HCT116 (cell line): ENCODE measurements around the gene DNPEP. TPM values are rescaled to one million over a fixed set of nuclear protein-coding genes. Genes with fewer than 3 reads are reported as not detected.

Source experiments
- ATAC-seq: fragments of 200-7000 bp; cut with Tn5 transposase; 2 replicates; pipeline ENCODE4 v1.9.1; 2020; ENCODE audit warnings: mild to moderate bottlenecking, moderate library complexity
- BruUV-seq: library from RNA; stranded (reverse); fragments of 400-500 nt; replicated peaks from 2 replicates; lab custom pipeline; 2021; lab: Mats Ljungman, UMichigan
- CTCF ChIA-PET: fragments of 300-600 bp; sonication (Branson Sonifier 250); formaldehyde crosslinking; loops from one replicate; lab custom pipeline; 2021; ENCODE audit warnings: antibody characterized with exemption; lab: Charles Lee
- POLR2A ChIA-PET: fragments of 300-600, 350-600 bp; sonication (Branson Sonifier 250); formaldehyde crosslinking; loops from one replicate; lab custom pipeline; 2021; ENCODE audit warnings: antibody characterized with exemption; lab: Charles Lee
- RAD21 ChIA-PET, 2 experiments: fragments of 300-600 bp; sonication (Branson Sonifier 250); formaldehyde crosslinking; loops; one replicate each; lab custom pipeline; 2023; ENCODE audit warnings: low total read pairs in 2 of 2; ENCODE audit not compliant: uncharacterized antibody in 2 of 2, unreplicated experiment in 2 of 2, low non-redundant PET in 1 of 2; lab: Charles Lee
- DNase-seq: peaks from one replicate; pipeline ENCODE4 v3.0.0-alpha.2; 2010; ENCODE audit warnings: low read depth, low spot score
- H2AFZ ChIP-seq: fragments of 200-600 bp; shearing (Covaris generic), sonication (generic); 2 replicates; pipeline ENCODE4 v1.6.1; 2017; ENCODE audit warnings: low read depth, mixed run types, mixed read lengths, antibody characterized with exemption, low read length; ENCODE audit not compliant: poor library complexity, severe bottlenecking
- H3K27ac ChIP-seq: 2 replicates; pipeline ENCODE4 v1.5.1; 2012; ENCODE audit warnings: low read depth, low read length
- H3K27me3 ChIP-seq: fragments of 200-600 bp; sonication (generic); 2 replicates; pipeline ENCODE4 v1.6.1; 2016; ENCODE audit warnings: mixed run types, low read length, mixed read lengths; ENCODE audit not compliant: insufficient read depth
- H3K36me3 ChIP-seq, 2 experiments: fragments of 200-500 bp in 1 of 2; fragments of 200-600 bp in 1 of 2; sonication (Bioruptor generic) in 1 of 2; sonication (generic) in 1 of 2; 2 replicates each; pipeline versions ENCODE4 v1.5.1 to v1.6.1; 2014 to 2016; ENCODE audit warnings: low read length in 2 of 2, inconsistent platforms in 1 of 2, mixed read lengths in 1 of 2, mixed run types in 1 of 2; ENCODE audit not compliant: insufficient read depth in 2 of 2, control insufficient read depth in 1 of 2
- H3K4me1 ChIP-seq, 2 experiments: fragments of 200-600 bp in 1 of 2; sonication (generic) in 1 of 2; 2 replicates each; pipeline versions ENCODE4 v1.5.1 to v1.6.1; 2012 to 2017; ENCODE audit warnings: low read length in 2 of 2, inconsistent platforms in 1 of 2, mild to moderate bottlenecking in 1 of 2, mixed read lengths in 1 of 2, mixed run types in 1 of 2, moderate library complexity in 1 of 2; ENCODE audit not compliant: insufficient read depth in 2 of 2, control insufficient read depth in 1 of 2
- H3K4me2 ChIP-seq: fragments of 200-600 bp; sonication (generic); 2 replicates; pipeline ENCODE4 v1.6.1; 2017; ENCODE audit warnings: mixed run types, low read length, mixed read lengths
- H3K4me3 ChIP-seq, 2 experiments: fragments of 200-600 bp in 1 of 2; sonication (generic) in 1 of 2; replicated peaks in 1 of 2; 2 replicates each; pipeline ENCODE4 v1.5.1; 2011 to 2016; ENCODE audit warnings: low read length in 2 of 2, control low read depth in 1 of 2, low read depth in 1 of 2, mild to moderate bottlenecking in 1 of 2, mixed read lengths in 1 of 2, mixed run types in 1 of 2
- H3K79me2 ChIP-seq: fragments of 200-600 bp; sonication (generic); 2 replicates; pipeline ENCODE4 v1.6.1; 2017; ENCODE audit warnings: mild to moderate bottlenecking, mixed run types, low read length, moderate library complexity, mixed read lengths; ENCODE audit not compliant: insufficient read depth
- H3K9ac ChIP-seq: fragments of 200-600 bp; sonication (generic); 2 replicates; pipeline ENCODE4 v1.6.1; 2016; ENCODE audit warnings: low read length, mixed read lengths
- H3K9me2 ChIP-seq: fragments of 200-600 bp; sonication (generic), shearing (Covaris generic); 2 replicates; pipeline ENCODE4 v1.6.1; 2017; ENCODE audit warnings: mixed run types, mild to moderate bottlenecking, moderate library complexity; ENCODE audit not compliant: insufficient read depth
- H3K9me3 ChIP-seq, 2 experiments: fragments of 200-500 bp in 1 of 2; fragments of 200-600 bp in 1 of 2; sonication (Bioruptor generic) in 1 of 2; sonication (generic) in 1 of 2; 2 replicates each; pipeline ENCODE4 v1.6.1; 2014 to 2017; ENCODE audit warnings: low read length in 2 of 2, mixed read lengths in 2 of 2, inconsistent platforms in 1 of 2, low read depth in 1 of 2, mild to moderate bottlenecking in 1 of 2, mixed run types in 1 of 2, moderate library complexity in 1 of 2; ENCODE audit not compliant: control insufficient read depth in 1 of 2, insufficient read depth in 1 of 2
- H4K20me1 ChIP-seq: fragments of 200-600 bp; sonication (generic), shearing (Covaris generic); 2 replicates; pipeline ENCODE4 v1.6.1; 2017; ENCODE audit warnings: mixed run types, mild to moderate bottlenecking, moderate library complexity; ENCODE audit not compliant: insufficient read depth
- CEBPB ChIP-seq: IDR thresholded peaks from 2 replicates; pipeline ENCODE4 v1.6.1; 2012; ENCODE audit warnings: low read depth
- EGR1 ChIP-seq: IDR thresholded peaks from 2 replicates; pipeline ENCODE4 v1.6.1; 2012; ENCODE audit warnings: low read depth
- ELF1 ChIP-seq: IDR thresholded peaks from 2 replicates; pipeline ENCODE4 v1.6.1; 2012; ENCODE audit warnings: low read depth, borderline replicate concordance
- EZH2 ChIP-seq: fragments of 200-600 bp; sonication (generic); IDR thresholded peaks from 2 replicates; pipeline ENCODE4 v1.6.1; 2017; ENCODE audit warnings: antibody characterized with exemption, mixed run types
- EZH2phosphoT487 ChIP-seq: fragments of 200-600 bp; IDR thresholded peaks from 2 replicates; pipeline ENCODE4 v1.6.1; 2018; ENCODE audit warnings: antibody characterized with exemption, borderline replicate concordance
- JUND ChIP-seq: IDR thresholded peaks from 2 replicates; pipeline ENCODE4 v1.6.1; 2012
- MAX ChIP-seq: IDR thresholded peaks from 2 replicates; pipeline ENCODE4 v1.6.1; 2012
- POLR2A ChIP-seq: IDR thresholded peaks from 2 replicates; pipeline ENCODE4 v1.7.0; 2011; ENCODE audit warnings: borderline replicate concordance; ENCODE audit not compliant: insufficient read depth, insufficient read length; ENCODE audit errors: extremely low read depth
- POLR2AphosphoS5 ChIP-seq: IDR thresholded peaks from 2 replicates; pipeline ENCODE4 v1.6.1; 2011; ENCODE audit warnings: mild to moderate bottlenecking, low read depth, low read length, moderate library complexity
- SIN3A ChIP-seq: IDR thresholded peaks from 2 replicates; pipeline ENCODE4 v1.6.1; 2012; ENCODE audit warnings: low read depth
- SRF ChIP-seq: IDR thresholded peaks from 2 replicates; pipeline ENCODE4 v1.6.1; 2012; ENCODE audit warnings: low read depth
- intact Hi-C: fragments of 100-400 bp; cut with micrococcal nuclease; formaldehyde crosslinking; loops from 2 replicates; pipeline ENCODE4 v1.10.0; 2022
- total RNA-seq: library from RNA; stranded (reverse); gene quantifications from one replicate; pipeline ENCODE4 v1.2.1, GENCODE V29; 2021; ENCODE audit not compliant: unreplicated experiment
- TF ChIP-seq, protein P1 (sequence below), 3 experiments: fragments of 200-600 bp in 1 of 3; sonication (generic) in 1 of 3; IDR thresholded peaks in 2 of 3; conservative IDR thresholded peaks in 1 of 3; 2 replicates each; pipeline ENCODE4 v1.5.1; 2012 to 2017; ENCODE audit warnings: low read depth in 2 of 3, low read length in 2 of 3, antibody characterized with exemption in 1 of 3, borderline replicate concordance in 1 of 3, control low read depth in 1 of 3, mild to moderate bottlenecking in 1 of 3, mixed read lengths in 1 of 3, mixed run types in 1 of 3, moderate library complexity in 1 of 3; ENCODE audit not compliant: insufficient read depth in 1 of 3
- TF ChIP-seq, protein P2 (sequence below): IDR thresholded peaks from 2 replicates; pipeline ENCODE4 v1.6.1; 2012; ENCODE audit warnings: low read depth

The DNPEP gene
- total RNA-seq, 1 experiment from 2014 or later, result 80.1 TPM

GRCh38 chr2:219400562-219400961, 12.8 kb upstream of the DNPEP start:
- ChIA-PET RAD21 (no interaction called here), CTCF (no interaction called here), POLR2A (no interaction called here)
- no peaks in the 10 kb centered on the region for H3K9me3 ChIP-seq
- H3K9ac ChIP-seq, result no peak overlapping the region
- H3K79me2 ChIP-seq, result no peaks in the 10 kb centered on the region
- no peak overlapping the region for H3K27ac ChIP-seq
- peaks cover 11 to 41% of the 10 kb centered on the region in 2 experiments; a peak in 3 of 4 replicates for H3K4me1 ChIP-seq
- DNase-seq (no peak), ATAC-seq (no peak)
- H2AFZ ChIP-seq, result no peak overlapping the region
- TF ChIP-seq CEBPB (no peak), EZH2phosphoT487 (no peak), ELF1 (no peak), JUND (no peak), EZH2 (no peak), EGR1 (no peak), SIN3A (no peak), MAX (no peak), SRF (no peak), POLR2A (no peak), POLR2AphosphoS5 (no peak)
- TF ChIP-seq, protein P1, sequence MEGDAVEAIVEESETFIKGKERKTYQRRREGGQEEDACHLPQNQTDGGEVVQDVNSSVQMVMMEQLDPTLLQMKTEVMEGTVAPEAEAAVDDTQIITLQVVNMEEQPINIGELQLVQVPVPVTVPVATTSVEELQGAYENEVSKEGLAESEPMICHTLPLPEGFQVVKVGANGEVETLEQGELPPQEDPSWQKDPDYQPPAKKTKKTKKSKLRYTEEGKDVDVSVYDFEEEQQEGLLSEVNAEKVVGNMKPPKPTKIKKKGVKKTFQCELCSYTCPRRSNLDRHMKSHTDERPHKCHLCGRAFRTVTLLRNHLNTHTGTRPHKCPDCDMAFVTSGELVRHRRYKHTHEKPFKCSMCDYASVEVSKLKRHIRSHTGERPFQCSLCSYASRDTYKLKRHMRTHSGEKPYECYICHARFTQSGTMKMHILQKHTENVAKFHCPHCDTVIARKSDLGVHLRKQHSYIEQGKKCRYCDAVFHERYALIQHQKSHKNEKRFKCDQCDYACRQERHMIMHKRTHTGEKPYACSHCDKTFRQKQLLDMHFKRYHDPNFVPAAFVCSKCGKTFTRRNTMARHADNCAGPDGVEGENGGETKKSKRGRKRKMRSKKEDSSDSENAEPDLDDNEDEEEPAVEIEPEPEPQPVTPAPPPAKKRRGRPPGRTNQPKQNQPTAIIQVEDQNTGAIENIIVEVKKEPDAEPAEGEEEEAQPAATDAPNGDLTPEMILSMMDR (IDR thresholded peaks at IDR 0.05 in 2 of 3, conservative IDR thresholded peaks at IDR 0.05 in 1 of 3; ENCODE audit: borderline replicate concordance in 1 of 3, insufficient read depth in 1 of 3, low read depth in 2 of 3, low read length in 2 of 3), result no peak
- TF ChIP-seq, protein P2, sequence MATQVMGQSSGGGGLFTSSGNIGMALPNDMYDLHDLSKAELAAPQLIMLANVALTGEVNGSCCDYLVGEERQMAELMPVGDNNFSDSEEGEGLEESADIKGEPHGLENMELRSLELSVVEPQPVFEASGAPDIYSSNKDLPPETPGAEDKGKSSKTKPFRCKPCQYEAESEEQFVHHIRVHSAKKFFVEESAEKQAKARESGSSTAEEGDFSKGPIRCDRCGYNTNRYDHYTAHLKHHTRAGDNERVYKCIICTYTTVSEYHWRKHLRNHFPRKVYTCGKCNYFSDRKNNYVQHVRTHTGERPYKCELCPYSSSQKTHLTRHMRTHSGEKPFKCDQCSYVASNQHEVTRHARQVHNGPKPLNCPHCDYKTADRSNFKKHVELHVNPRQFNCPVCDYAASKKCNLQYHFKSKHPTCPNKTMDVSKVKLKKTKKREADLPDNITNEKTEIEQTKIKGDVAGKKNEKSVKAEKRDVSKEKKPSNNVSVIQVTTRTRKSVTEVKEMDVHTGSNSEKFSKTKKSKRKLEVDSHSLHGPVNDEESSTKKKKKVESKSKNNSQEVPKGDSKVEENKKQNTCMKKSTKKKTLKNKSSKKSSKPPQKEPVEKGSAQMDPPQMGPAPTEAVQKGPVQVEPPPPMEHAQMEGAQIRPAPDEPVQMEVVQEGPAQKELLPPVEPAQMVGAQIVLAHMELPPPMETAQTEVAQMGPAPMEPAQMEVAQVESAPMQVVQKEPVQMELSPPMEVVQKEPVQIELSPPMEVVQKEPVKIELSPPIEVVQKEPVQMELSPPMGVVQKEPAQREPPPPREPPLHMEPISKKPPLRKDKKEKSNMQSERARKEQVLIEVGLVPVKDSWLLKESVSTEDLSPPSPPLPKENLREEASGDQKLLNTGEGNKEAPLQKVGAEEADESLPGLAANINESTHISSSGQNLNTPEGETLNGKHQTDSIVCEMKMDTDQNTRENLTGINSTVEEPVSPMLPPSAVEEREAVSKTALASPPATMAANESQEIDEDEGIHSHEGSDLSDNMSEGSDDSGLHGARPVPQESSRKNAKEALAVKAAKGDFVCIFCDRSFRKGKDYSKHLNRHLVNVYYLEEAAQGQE, result no peak
- no peaks in the 10 kb centered on the region for H3K36me3 ChIP-seq
- no peak overlapping the region for H3K4me3 ChIP-seq
- no peaks in the 10 kb centered on the region for H4K20me1 ChIP-seq
- no TSS peak for BruUV-seq
- no peaks in the 10 kb centered on the region for H3K9me2 ChIP-seq
- H3K4me2 ChIP-seq, result no peak overlapping the region
- intact Hi-C loops, result loop anchor here (10.0 kb wide), 1 partner anchor 244 kb away; no protein-coding TSS in a partner anchor
- H3K27me3 ChIP-seq, result no peaks in the 10 kb centered on the region
